Omental fat pad (tissue), 4 donors: ENCODE measurements around the gene RBM4. TPM values are rescaled to one million over a fixed set of nuclear protein-coding genes. Genes with fewer than 3 reads are reported as not detected.
A peak's percentile ranks its signal among the peaks of the same experiment; 100 is the strongest.

Source experiments
- ATAC-seq: fragments of 150-250 bp; one replicate; pipeline ENCODE4 v1.9.1; 2016; ENCODE audit warnings: mild to moderate bottlenecking, moderate library complexity; ENCODE audit not compliant: low FRiP score
- DNase-seq: peaks from one replicate; pipeline ENCODE4 v3.0.0-alpha.2; 2019; ENCODE audit warnings: low spot score
- small RNA-seq: library from RNA; depleted of rRNA; stranded (forward); fragments of <200 nt; gene quantifications from one replicate; pipeline ENCODE3, GENCODE V24; 2016
- total RNA-seq, 4 donors: library from RNA; depleted of rRNA; stranded (reverse); fragments of >200 nt; gene quantifications; one replicate each; pipeline ENCODE4 v1.1.0, GENCODE V29; 2016
- TF ChIP-seq, protein P1 (sequence below), 3 donors: fragments of 450-650 bp; IDR thresholded peaks; one replicate each; pipeline ENCODE4 v1.5.1; 2016 to 2017; ENCODE audit warnings: antibody characterized with exemption in 3 of 3, mild to moderate bottlenecking in 3 of 3, moderate library complexity in 2 of 3

The RBM4 gene
- total RNA-seq, 4 donors from 2014 or later = 63.1 to 90.8 (median 78.3) TPM

DNA sequence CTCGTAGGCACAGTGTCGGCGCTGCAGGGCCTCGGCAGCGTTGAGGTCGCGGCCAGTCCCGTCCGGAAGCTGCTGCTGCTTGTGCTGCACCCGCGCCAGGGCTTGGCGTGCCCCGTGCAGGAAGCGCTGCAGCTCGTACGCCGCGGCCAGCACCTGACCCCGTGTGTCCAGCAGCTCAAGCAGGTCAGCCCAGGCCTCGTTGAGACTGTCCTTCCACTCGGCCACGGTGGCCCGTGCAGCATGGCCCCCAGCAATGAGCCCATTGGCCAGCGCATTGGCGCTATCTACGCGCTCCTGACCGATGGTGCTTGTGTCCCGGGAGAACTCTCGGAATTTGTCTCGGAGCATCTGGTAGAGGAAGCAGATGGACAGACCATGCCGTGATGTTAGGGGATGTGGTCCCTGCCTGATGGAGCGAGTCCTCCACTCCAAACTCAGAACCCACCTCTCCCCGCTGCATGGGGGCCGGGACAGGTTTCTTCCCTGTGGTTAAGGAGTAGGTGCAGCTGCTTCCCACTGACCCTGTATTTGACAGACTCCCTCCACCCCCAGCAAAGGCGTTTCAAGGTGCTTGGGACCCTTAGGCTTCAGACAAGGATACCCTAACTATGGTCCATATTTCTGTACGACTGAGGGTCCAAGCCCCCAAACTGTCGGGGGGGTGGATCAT lies 52.9 kb downstream of the RBM4 start:
- ATAC-seq (no peak), DNase-seq (no peak)

DNA sequence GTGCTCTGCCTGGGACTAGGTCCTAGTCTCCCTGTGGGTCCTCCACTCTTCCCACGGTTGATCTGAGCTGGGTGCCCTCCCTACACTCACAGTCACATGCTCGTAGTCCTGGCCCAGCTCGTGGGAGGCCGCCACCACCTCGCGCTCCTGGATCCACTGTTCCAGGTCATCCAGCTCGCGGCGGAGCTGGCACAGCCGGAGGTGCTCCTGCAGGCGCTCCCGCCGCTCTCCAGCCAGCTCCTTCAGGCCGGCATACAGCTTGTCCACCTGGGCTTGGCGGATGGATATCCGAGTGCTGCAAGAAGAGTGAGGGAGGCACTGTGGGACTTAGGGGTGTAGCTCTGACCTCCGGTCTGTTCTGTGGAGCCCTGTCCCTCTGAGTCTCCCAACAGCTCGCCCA lies 53.9 kb downstream of the RBM4 start:
- TF ChIP-seq, protein P1, sequence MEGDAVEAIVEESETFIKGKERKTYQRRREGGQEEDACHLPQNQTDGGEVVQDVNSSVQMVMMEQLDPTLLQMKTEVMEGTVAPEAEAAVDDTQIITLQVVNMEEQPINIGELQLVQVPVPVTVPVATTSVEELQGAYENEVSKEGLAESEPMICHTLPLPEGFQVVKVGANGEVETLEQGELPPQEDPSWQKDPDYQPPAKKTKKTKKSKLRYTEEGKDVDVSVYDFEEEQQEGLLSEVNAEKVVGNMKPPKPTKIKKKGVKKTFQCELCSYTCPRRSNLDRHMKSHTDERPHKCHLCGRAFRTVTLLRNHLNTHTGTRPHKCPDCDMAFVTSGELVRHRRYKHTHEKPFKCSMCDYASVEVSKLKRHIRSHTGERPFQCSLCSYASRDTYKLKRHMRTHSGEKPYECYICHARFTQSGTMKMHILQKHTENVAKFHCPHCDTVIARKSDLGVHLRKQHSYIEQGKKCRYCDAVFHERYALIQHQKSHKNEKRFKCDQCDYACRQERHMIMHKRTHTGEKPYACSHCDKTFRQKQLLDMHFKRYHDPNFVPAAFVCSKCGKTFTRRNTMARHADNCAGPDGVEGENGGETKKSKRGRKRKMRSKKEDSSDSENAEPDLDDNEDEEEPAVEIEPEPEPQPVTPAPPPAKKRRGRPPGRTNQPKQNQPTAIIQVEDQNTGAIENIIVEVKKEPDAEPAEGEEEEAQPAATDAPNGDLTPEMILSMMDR (IDR thresholded peaks at IDR 0.05) = no peak
- ATAC-seq (no peak), DNase-seq (no peak)

More for the DNA sequence above, 52.9 kb downstream of the RBM4 start:
- TF ChIP-seq, protein P1 (IDR thresholded peaks at IDR 0.05) = no peak

DNA sequence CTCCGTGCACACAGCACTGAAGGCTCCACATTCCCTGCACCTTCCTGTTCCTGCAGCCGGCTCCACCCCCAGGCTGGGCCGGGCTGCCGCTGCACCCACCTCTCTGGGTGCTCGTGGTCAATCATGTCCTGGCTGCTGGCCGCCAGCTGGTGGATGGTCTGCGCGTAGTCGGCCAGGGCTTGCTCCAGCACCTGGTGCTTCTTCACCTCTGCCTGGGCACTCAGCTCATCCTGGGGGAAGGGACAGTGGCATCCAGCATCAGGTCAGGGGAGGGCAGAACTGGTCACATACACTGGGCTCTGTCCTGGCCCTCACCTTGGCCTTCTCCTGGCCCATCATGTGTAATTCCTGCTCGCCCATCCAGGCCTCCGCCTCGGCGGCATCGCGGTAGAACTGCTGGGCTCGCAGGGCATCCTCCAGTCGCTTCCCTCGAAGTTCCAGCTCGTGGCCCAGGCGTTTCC lies 54.4 kb downstream of the RBM4 start:
- no peak for ATAC-seq
- TF ChIP-seq, protein P1 (IDR thresholded peaks at IDR 0.05) = no peak
- no peak for DNase-seq

- DNase-seq (no peak), ATAC-seq (no peak)
- TF ChIP-seq, protein P1 (IDR thresholded peaks at IDR 0.05) = no peak
Observed at GRCh38 chr11:66693356-66694055, 55.0 kb downstream of the RBM4 start.

DNA sequence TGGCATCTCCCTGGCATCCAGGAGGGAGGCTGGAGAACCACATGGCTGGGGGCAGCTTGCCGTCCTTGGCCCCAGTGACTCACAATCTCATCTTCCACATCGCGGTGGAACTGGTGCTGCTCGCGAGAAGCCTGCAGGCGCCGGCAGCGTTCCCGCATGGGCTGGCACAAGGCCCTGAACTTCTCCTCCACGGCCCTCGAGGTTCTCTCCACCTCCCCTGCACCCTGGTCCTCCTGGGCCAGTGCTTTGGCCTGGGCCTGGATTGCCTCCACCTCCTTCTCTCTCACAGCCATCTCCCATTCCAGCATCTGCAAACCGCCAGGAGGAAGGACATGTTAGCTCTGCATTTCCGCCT lies 55.5 kb downstream of the RBM4 start:
- no peak for ATAC-seq
- TF ChIP-seq, protein P1 (IDR thresholded peaks at IDR 0.05) = no peak

GRCh38 chr11:66694732-66695207 lies 56.3 kb downstream of the RBM4 start:
- TF ChIP-seq, protein P1 (IDR thresholded peaks at IDR 0.05) = peak in 2 of 3 donors; percentile 68 to 81
- ATAC-seq (peak; percentile 90), DNase-seq (peak; percentile 90)

More for the DNA sequence above, 55.5 kb downstream of the RBM4 start:
- DNase-seq = no peak

Small RNA genes lying within 50 kb of the gene (small RNA-seq; reads per million reads assigned to genes)
- not detected for gene RNU4-39P

Other genes starting within 250 kb of the RBM4 start
- under 1 TPM in 1 of 4 donors, not detected in 3; 0.19 TPM for gene NPAS4, start 217.7 kb upstream of the RBM4 start, total RNA-seq
- gene MRPL11, start 199.9 kb upstream of the RBM4 start, total RNA-seq = 10 to 100 TPM; 29.2 to 38.0 (median 32.3) TPM
- gene PELI3, start 171.8 kb upstream of the RBM4 start, total RNA-seq = 10 to 100 TPM in 2 of 4 donors, 1 to 10 TPM in 2; 9.2 to 16.3 (median 12.5) TPM
- 10 to 100 TPM; 13.9 to 23.9 (median 21.0) TPM for gene DPP3, start 158.3 kb upstream of the RBM4 start, total RNA-seq
- 10 to 100 TPM; 35.5 to 71.9 (median 37.9) TPM for gene BBS1, start 128.1 kb upstream of the RBM4 start, total RNA-seq
- gene ZDHHC24, start 92.7 kb upstream of the RBM4 start, total RNA-seq = 10 to 100 TPM; 12.1 to 18.7 (median 13.0) TPM
- not detected for gene ACTN3, start 91.8 kb upstream of the RBM4 start, total RNA-seq
- gene CTSF, start 70.1 kb upstream of the RBM4 start, total RNA-seq = 100 to 1,000 TPM in 2 of 4 donors, 10 to 100 TPM in 2; 82.8 to 110 (median 96.5) TPM
- gene CCDC87, start 45.6 kb upstream of the RBM4 start, total RNA-seq = under 1 TPM in 2 of 4 donors, not detected in 2; 0.19 to 0.28 TPM
- gene CCS, start 45.5 kb upstream of the RBM4 start, total RNA-seq = 10 to 100 TPM; 19.0 to 42.4 (median 21.7) TPM
- 10 to 100 TPM; 38.3 to 74.2 (median 55.7) TPM for gene RBM14, start 22.1 kb upstream of the RBM4 start, total RNA-seq
- 10 to 100 TPM in 3 of 4 donors, 1 to 10 TPM in 1; 7.8 to 13.9 (median 11.2) TPM for gene RBM4B, start 39.2 kb downstream of the RBM4 start, total RNA-seq
- 10 to 100 TPM in 2 of 4 donors, 1 to 10 TPM in 2; 1.6 to 14.4 (median 8.6) TPM for gene SPTBN2, start 90.5 kb downstream of the RBM4 start, total RNA-seq
- 10 to 100 TPM; 12.8 to 20.4 (median 14.5) TPM for gene RCE1, start 204.7 kb downstream of the RBM4 start, total RNA-seq
- 10 to 100 TPM; 10.2 to 16.6 (median 12.4) TPM for gene LRFN4, start 218.4 kb downstream of the RBM4 start, total RNA-seq